Skeletal muscle tissue (tissue), 4 donors: ENCODE data around the gene SPTBN4. TPM values are rescaled to one million over a fixed set of nuclear protein-coding genes. Genes with fewer than 3 reads are reported as not detected.
"Not testable (repeated sequence)": the region's sequence is repeated elsewhere in the genome, so short reads cannot be mapped to it uniquely, and the experiment has no call there.

Source experiments
- H3K27ac ChIP-seq: one replicate; pipeline ENCODE4 v1.7.0; 2013; ENCODE audit warnings: mild to moderate bottlenecking, low read depth, low read length, inconsistent platforms
- H3K27me3 ChIP-seq, 3 donors: one replicate each; pipeline ENCODE4 v1.7.0; 2013; ENCODE audit warnings: low read length in 3 of 3; ENCODE audit not compliant: control insufficient read depth in 3 of 3, insufficient read depth in 3 of 3
- H3K36me3 ChIP-seq, 3 donors: one replicate each; pipeline ENCODE4 v1.7.0; 2013; ENCODE audit warnings: low read length in 3 of 3; ENCODE audit not compliant: control insufficient read depth in 3 of 3, insufficient read depth in 3 of 3
- H3K4me1 ChIP-seq, 3 donors: one replicate each; pipeline ENCODE4 v1.7.0; 2013; ENCODE audit warnings: low read length in 3 of 3, mild to moderate bottlenecking in 3 of 3; ENCODE audit not compliant: control insufficient read depth in 3 of 3, insufficient read depth in 3 of 3
- H3K4me3 ChIP-seq, 3 donors: one replicate each; pipeline ENCODE4 v1.7.0; 2013; ENCODE audit warnings: low read length in 3 of 3
- H3K9ac ChIP-seq, 3 donors: one replicate each; pipeline ENCODE4 v1.7.0; 2013; ENCODE audit warnings: low read length in 3 of 3, mild to moderate bottlenecking in 3 of 3, moderate library complexity in 2 of 3, low read depth in 1 of 3
- H3K9me3 ChIP-seq, 3 donors: one replicate each; pipeline ENCODE4 v1.7.0; 2013; ENCODE audit warnings: low read length in 3 of 3; ENCODE audit not compliant: control insufficient read depth in 3 of 3
- total RNA-seq: library from RNA; depleted of rRNA; stranded (reverse); fragments of >200 nt; gene quantifications from one replicate; pipeline ENCODE4 v1.2.3, GENCODE V29; 2014
- donor health status: Osteomylitis.

The SPTBN4 gene
- total RNA-seq, 1 donor from 2014 or later: 0.52 TPM

GRCh38 chr19:40446263-40446784, 20.5 kb upstream of the SPTBN4 start:
- Histone ChIP-seq H3K4me3 (no peak overlapping the region), H3K27ac (no peak overlapping the region), H3K4me1 (peaks cover 18 to 20% (median 19%) of the 10 kb centered on the region in 3 donors), H3K27me3 (no peaks in the 10 kb centered on the region), H3K36me3 (peaks cover 22 to 31% (median 22%) of the 10 kb centered on the region in 3 donors), H3K9me3 (no peaks in the 10 kb centered on the region), H3K9ac (no peak overlapping the region)

DNA sequence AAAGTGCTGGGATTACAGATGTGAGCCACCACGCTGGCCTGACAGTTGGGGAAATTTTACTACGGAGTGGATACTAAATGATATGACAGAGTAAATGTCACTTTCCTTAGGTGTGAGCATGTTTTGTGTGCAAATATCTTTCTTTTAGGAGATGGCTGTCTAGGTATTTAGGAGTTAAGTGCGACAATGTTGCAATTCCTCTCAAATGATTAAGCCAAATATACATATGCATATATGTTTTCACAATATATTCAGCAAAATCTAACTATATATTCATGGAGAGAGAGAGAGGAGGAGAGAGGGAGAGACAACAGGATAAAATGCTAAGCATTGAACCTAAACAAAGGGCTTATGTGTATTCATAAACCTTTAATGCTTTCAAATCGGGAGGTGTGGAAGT, 17.3 kb upstream of the SPTBN4 start:
- Histone ChIP-seq H3K9ac (no peak overlapping the region), H3K9me3 (no peaks in the 10 kb centered on the region), H3K36me3 (peaks cover 17 to 27% (median 19%) of the 10 kb centered on the region in 3 donors), H3K4me3 (no peak overlapping the region), H3K4me1 (peaks cover 3 to 6% (median 3%) of the 10 kb centered on the region in 3 donors), H3K27me3 (no peaks in the 10 kb centered on the region), H3K27ac (no peak overlapping the region)

DNA sequence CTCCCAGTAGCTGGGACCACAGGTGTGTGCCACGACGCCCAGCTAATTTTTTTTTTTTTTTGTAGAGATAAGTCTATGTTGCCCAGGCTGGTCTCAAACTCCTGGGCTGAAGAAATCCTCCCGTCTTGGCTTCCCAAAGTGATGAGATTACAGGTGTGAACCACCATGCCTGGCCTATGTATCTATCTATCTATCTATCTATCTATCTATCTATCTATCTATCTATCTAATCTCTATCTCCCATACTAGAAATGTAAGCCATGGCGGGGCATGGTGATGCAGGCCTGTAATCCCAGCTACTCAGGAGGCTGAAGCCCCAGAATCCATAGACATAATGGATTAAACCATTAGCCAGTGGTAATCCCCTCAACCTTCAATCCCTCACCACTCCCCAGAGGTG, 16.1 kb upstream of the SPTBN4 start:
- Histone ChIP-seq H3K4me1 (no peaks in the 10 kb centered on the region), H3K9me3 (no peaks in the 10 kb centered on the region), H3K9ac (no peak overlapping the region), H3K27me3 (no peaks in the 10 kb centered on the region), H3K4me3 (no peak overlapping the region), H3K27ac (no peak overlapping the region), H3K36me3 (peaks cover 19 to 27% (median 21%) of the 10 kb centered on the region in 3 donors)

- no peaks in the 10 kb centered on the region for H3K4me1 ChIP-seq
- peaks cover 18 to 27% (median 21%) of the 10 kb centered on the region in 3 donors for H3K36me3 ChIP-seq
These were observed 14.8 kb upstream of the SPTBN4 start for GRCh38 chr19:40452016-40452415.

DNA sequence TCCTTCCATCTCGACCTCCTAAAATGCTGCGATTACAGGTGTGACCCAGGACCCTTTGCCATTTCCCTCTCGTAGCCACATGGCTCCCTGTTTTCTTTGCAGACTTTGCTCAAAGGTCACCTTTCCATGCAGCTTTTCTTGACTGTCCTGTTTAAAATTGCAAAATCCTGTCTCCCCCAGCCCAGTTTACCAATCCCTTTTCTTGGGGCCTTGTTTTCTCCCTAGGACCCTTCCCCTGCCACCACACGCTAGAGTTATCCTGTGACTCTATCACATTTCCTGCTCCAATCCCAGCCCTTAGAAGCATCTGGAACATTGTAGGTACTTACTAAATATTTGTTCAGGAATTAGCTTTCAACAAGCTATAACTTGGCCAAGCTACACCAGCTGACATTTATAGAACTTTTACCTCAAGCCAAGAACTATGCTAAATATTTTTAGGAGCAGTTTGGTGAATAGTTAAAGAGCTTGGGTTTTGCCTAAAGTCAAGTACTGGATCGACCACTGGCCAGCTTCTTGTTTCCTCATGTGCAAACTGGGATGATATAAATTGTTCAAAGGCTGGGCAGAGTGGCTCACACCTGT, 13.6 kb upstream of the SPTBN4 start:
- Histone ChIP-seq H3K27me3 (no peaks in the 10 kb centered on the region), H3K9me3 (no peaks in the 10 kb centered on the region), H3K4me3 (no peak overlapping the region), H3K9ac (no peak overlapping the region), H3K4me1 (no peaks in the 10 kb centered on the region), H3K27ac (no peak overlapping the region), H3K36me3 (peaks cover 17 to 28% (median 19%) of the 10 kb centered on the region in 3 donors)

More at GRCh38 chr19:40452016-40452415, 14.8 kb upstream of the SPTBN4 start:
- no peaks in the 10 kb centered on the region for H3K9me3 ChIP-seq
- H3K4me3 ChIP-seq: no peak overlapping the region
- H3K27me3 ChIP-seq: no peaks in the 10 kb centered on the region
- H3K9ac ChIP-seq: no peak overlapping the region
- H3K27ac ChIP-seq: no peak overlapping the region

GRCh38 chr19:40453943-40454342, 12.9 kb upstream of the SPTBN4 start:
- H3K36me3 ChIP-seq: peaks cover 16 to 28% (median 18%) of the 10 kb centered on the region in 3 donors
- H3K9ac ChIP-seq, H3K4me3 ChIP-seq, H3K27me3 ChIP-seq, H3K27ac ChIP-seq, H3K9me3 ChIP-seq, H3K4me1 ChIP-seq: not testable (repeated sequence)

DNA sequence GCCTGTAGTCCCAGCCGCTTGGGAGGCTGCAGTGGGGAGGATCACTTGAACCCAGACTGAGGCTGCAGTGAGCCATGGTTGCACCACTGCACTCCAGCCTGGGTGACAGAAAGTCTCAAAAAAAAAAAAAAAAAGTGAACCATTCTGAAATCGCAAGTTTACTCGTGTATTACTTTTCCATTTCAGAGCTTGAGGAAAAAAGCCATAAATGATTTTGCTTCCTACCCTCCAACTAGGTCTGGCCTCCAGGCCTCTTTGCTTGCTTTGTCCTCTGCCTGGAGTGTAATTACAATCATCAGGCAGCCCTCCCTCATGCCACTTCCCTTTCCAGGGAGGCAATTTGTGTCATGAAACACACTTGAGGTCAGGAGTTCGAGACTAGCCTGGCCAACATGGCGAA, 9.8 kb upstream of the SPTBN4 start:
- Histone ChIP-seq H3K36me3 (peaks cover 13 to 15% (median 14%) of the 10 kb centered on the region in 3 donors), H3K27me3 (no peaks in the 10 kb centered on the region), H3K4me3 (no peak overlapping the region)

DNA sequence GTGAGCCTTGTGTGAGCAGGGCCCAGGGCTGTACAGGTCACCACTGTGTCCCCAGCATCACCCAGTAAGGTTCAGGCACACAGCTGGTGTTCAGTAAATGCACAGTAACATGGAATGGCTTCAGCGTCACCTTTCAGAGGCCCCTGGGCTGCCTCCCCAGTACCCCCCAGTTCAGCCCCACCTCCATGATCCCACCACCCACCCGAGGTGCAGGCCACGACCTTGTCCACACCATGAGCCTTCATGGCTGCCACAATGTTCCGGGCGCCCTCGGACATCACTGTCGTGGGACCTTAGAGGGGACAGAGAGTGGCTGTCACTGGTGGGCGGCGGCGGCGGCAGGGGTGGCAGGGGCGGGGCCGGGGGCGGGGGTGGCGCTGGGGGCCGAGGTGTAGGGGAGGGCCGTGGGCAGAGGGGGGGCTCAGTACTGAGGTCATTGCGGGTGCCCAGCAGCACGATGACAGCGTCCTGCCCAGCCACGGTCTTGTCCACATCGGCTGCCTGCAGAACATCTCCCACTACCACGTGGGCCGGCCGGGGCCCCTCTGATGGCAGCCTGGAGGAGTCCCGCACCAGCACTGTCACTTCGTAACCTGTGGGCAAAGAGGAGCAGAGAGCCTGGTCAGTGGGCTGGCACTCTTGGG, 8.7 kb upstream of the SPTBN4 start:
- no peak overlapping the region for H3K27ac ChIP-seq
- no peak overlapping the region for H3K4me3 ChIP-seq
- peaks cover 0 to 5% (median 0%) of the 10 kb centered on the region in 3 donors for H3K4me1 ChIP-seq
- no peaks in the 10 kb centered on the region for H3K9me3 ChIP-seq
- H3K27me3 ChIP-seq: no peaks in the 10 kb centered on the region
- no peak overlapping the region for H3K9ac ChIP-seq
- peaks cover 11 to 15% (median 14%) of the 10 kb centered on the region in 3 donors for H3K36me3 ChIP-seq

More for the DNA sequence above, 9.8 kb upstream of the SPTBN4 start:
- Histone ChIP-seq H3K27ac (no peak overlapping the region), H3K4me1 (peaks cover 0 to 5% (median 0%) of the 10 kb centered on the region in 3 donors), H3K9me3 (no peaks in the 10 kb centered on the region), H3K9ac (no peak overlapping the region)

- no peak overlapping the region for H3K27ac ChIP-seq
- H3K27me3 ChIP-seq: no peaks in the 10 kb centered on the region
- no peak overlapping the region for H3K9ac ChIP-seq
- no peaks in the 10 kb centered on the region for H3K9me3 ChIP-seq
- peaks cover 9 to 15% (median 14%) of the 10 kb centered on the region in 3 donors for H3K36me3 ChIP-seq
- no peak overlapping the region for H3K4me3 ChIP-seq
- peaks cover 0 to 5% (median 0%) of the 10 kb centered on the region in 3 donors for H3K4me1 ChIP-seq
These were observed 8.2 kb upstream of the SPTBN4 start for GRCh38 chr19:40458597-40458974.

DNA sequence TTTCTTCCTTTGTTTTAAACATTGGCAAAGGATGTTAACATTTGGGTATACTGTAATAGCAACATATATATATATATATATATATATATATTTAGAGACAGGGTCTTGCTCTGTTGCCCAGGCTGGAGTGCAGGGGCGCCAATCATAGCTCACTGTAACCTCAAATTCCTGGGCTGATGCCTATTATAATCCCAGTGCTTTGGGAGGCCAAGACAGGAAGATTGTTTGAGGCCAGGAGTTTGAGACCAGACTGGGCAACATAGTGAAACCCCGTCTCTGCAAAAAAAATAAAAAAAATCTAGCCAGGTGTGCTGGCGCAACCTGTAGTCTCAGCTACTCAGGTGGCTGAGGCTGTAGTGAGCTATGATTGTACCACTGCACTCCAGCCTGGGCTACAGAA, 6.6 kb upstream of the SPTBN4 start:
- Histone ChIP-seq H3K27ac (no peak overlapping the region), H3K9me3 (no peaks in the 10 kb centered on the region), H3K9ac (no peak overlapping the region), H3K27me3 (no peaks in the 10 kb centered on the region), H3K4me1 (peaks cover 11 to 16% (median 13%) of the 10 kb centered on the region in 3 donors), H3K4me3 (no peak overlapping the region), H3K36me3 (peaks cover 9 to 14% (median 13%) of the 10 kb centered on the region in 3 donors)
